PFSK-1 (cell line): Measurements from ENCODE around the gene ODF2.

Experiments
- FOXP2 ChIP-seq: optimal IDR thresholded peaks from 2 replicates; pipeline ENCODE3; 2011; ENCODE audit warnings: borderline replicate concordance, control low read depth, inconsistent platforms; ENCODE audit not compliant: insufficient read depth; ENCODE audit errors: extremely low read length, extremely low read depth
- POLR2AphosphoS5 ChIP-seq: IDR thresholded peaks from 2 replicates; pipeline ENCODE4 v1.6.1; 2012; ENCODE audit warnings: low read depth, mild to moderate bottlenecking, control low read depth, low read length, moderate library complexity
- SIN3A ChIP-seq: IDR thresholded peaks from 2 replicates; pipeline ENCODE4 v1.6.1; 2012; ENCODE audit warnings: mild to moderate bottlenecking, low read length, moderate library complexity, borderline replicate concordance; ENCODE audit not compliant: insufficient read depth
- TAF1 ChIP-seq: IDR thresholded peaks from 2 replicates; pipeline ENCODE4 v1.6.1; 2012; ENCODE audit warnings: low read length, control low read depth, borderline replicate concordance; ENCODE audit not compliant: insufficient read depth
- TF ChIP-seq, protein P1 (sequence below), 2 experiments: IDR thresholded peaks; 2 replicates each; pipeline versions ENCODE4 v1.6.1 to v1.8.0; 2011 to 2012; ENCODE audit warnings: low read depth in 2 of 2, low read length in 2 of 2, control low read depth in 1 of 2, inconsistent platforms in 1 of 2, mild to moderate bottlenecking in 1 of 2, moderate library complexity in 1 of 2; ENCODE audit not compliant: insufficient read depth in 1 of 2

ODF2 gene

DNA sequence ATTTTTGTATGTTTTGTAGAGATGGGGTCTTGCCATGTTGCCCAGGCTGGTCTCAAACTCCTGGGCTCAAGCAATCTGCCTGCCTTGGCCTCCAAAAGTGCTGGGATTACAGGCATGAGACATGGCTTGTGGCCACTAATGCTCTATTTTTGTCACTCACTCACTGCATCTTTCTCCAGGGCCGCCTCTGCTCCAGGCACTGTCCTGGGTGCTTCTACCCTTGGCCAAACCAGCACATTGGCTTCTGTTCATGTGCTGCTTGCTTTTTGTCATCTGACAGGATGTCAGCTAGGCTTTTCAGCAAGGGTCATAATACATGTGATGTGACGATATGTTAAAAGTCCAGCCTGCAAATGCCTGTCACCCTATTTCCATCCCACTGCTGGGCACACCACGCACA lies 3.2 kb downstream of the ODF2 start:
- TF ChIP-seq, protein P1, sequence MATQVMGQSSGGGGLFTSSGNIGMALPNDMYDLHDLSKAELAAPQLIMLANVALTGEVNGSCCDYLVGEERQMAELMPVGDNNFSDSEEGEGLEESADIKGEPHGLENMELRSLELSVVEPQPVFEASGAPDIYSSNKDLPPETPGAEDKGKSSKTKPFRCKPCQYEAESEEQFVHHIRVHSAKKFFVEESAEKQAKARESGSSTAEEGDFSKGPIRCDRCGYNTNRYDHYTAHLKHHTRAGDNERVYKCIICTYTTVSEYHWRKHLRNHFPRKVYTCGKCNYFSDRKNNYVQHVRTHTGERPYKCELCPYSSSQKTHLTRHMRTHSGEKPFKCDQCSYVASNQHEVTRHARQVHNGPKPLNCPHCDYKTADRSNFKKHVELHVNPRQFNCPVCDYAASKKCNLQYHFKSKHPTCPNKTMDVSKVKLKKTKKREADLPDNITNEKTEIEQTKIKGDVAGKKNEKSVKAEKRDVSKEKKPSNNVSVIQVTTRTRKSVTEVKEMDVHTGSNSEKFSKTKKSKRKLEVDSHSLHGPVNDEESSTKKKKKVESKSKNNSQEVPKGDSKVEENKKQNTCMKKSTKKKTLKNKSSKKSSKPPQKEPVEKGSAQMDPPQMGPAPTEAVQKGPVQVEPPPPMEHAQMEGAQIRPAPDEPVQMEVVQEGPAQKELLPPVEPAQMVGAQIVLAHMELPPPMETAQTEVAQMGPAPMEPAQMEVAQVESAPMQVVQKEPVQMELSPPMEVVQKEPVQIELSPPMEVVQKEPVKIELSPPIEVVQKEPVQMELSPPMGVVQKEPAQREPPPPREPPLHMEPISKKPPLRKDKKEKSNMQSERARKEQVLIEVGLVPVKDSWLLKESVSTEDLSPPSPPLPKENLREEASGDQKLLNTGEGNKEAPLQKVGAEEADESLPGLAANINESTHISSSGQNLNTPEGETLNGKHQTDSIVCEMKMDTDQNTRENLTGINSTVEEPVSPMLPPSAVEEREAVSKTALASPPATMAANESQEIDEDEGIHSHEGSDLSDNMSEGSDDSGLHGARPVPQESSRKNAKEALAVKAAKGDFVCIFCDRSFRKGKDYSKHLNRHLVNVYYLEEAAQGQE (IDR thresholded peaks at IDR 0.05; ENCODE audit: insufficient read depth in 1 of 2, low read depth in 2 of 2, low read length in 2 of 2), result no peak
- TF ChIP-seq TAF1 (no peak), SIN3A (no peak), FOXP2 (no peak)

DNA sequence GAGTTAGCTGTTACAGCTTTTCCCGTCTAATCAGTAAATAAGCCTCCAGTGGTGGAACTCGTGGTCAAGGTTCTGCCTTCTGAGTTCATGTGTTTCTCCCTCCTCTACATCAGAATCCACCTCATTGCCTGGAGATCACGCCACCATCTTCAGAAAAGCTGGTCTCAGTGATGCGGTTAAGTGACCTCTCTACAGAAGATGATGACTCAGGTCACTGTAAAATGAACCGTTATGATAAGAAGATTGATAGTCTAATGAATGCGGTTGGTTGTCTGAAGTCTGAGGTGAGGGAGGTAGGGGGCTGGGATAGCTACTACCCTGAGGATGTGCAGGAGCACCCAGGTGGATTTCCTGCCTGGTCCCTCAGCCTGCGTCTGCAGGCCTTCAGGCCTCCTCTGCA lies 13.3 kb downstream of the ODF2 start:
- no peak for TF ChIP-seq TAF1
- TF ChIP-seq, protein P1 (IDR thresholded peaks at IDR 0.05; ENCODE audit: insufficient read depth in 1 of 2, low read depth in 2 of 2, low read length in 2 of 2), result no peak
- no peak for TF ChIP-seq SIN3A
- no peak for TF ChIP-seq POLR2AphosphoS5
- TF ChIP-seq FOXP2, result no peak

DNA sequence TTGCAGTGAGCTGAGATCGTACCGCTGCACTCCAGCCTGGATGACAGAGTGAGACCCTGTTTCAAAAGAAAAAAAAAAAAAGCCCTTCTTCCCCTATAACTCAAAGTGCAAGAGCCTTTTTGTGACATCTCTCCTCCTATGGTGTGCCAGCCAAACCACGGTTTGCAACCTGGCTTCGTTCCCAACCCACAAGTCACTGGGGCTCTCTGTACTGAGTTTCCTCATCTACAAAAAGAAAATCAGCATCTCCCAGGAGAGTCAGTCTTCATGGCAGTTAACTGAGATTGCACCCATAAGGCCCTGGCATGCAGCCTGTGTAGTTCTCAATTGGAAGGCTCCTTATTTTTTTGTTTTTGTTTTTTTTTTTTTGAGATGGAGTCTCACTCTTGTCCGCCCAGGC lies 14.8 kb downstream of the ODF2 start:
- TF ChIP-seq SIN3A (no peak), FOXP2 (no peak), TAF1 (no peak), POLR2AphosphoS5 (no peak)
- TF ChIP-seq, protein P1 (IDR thresholded peaks at IDR 0.05; ENCODE audit: insufficient read depth in 1 of 2, low read depth in 2 of 2, low read length in 2 of 2), result no peak

DNA sequence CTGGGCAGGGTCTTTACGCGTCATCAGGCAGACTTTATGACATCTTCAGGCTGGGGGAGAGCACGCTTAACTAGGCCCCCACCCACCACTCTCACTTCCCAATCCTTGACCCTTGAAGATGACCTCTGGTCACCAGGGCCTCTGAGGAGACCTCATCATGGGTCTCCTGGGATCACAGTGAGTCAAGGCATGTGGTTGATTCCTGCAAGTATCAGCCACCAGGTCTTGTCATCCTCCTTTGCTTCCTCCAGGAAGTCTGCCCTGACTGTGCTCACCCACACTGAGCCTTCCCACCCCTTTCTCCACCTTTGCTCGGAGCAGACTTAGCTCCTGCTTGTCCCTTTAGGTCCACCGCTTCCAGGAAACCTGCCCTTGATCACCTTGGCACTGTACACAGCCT lies 17.3 kb downstream of the ODF2 start:
- no peak for TF ChIP-seq FOXP2
- TF ChIP-seq, protein P1 (IDR thresholded peaks at IDR 0.05; ENCODE audit: insufficient read depth in 1 of 2, low read depth in 2 of 2, low read length in 2 of 2), result no peak
- no peak for TF ChIP-seq SIN3A
- TF ChIP-seq POLR2AphosphoS5, result no peak
- no peak for TF ChIP-seq TAF1

DNA sequence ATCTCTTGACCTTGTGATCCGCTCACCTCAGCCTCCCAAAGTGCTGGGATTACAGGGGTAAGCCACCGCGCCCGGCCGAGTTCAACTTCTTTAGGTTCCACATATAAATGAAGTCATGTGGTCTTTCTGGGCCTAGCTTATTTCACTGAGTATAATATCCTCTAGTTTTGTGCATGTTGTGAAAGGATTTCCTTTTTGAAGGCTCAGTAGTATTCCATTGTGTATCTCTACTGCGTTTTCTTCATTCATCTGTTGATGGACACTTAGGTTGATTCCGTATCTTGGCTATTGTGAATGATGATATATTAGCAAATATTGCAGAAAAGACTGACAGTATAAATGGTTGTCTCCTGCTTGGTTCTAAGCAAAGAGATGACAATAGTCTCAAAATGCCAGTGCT lies 20.1 kb downstream of the ODF2 start:
- no peak for TF ChIP-seq POLR2AphosphoS5
- no peak for TF ChIP-seq SIN3A
- TF ChIP-seq TAF1, result no peak
- no peak for TF ChIP-seq FOXP2
- TF ChIP-seq, protein P1 (IDR thresholded peaks at IDR 0.05; ENCODE audit: insufficient read depth in 1 of 2, low read depth in 2 of 2, low read length in 2 of 2), result no peak
